UCSD-AML1 (cell line): ENCODE results near the gene UQCC2.

Experiments
- DNase-seq: peaks from one replicate; lab custom pipeline; 2025; ENCODE audit not compliant: unreplicated experiment; lab: John Stamatoyannopoulos, UW

The UQCC2 gene

GRCh38 chr6:33744001-33744848 is 32.7 kb upstream of the UQCC2 start:
- peak; percentile 71 for DNase-seq

GRCh38 chr6:33742837-33743236 is 31.3 kb upstream of the UQCC2 start:
- DNase-seq = no peak

- no peak for DNase-seq
Observed at GRCh38 chr6:33742092-33742491, 30.6 kb upstream of the UQCC2 start.

GRCh38 chr6:33740794-33741193 is 29.3 kb upstream of the UQCC2 start:
- no peak for DNase-seq

- no peak for DNase-seq
Observed at GRCh38 chr6:33740204-33740608, 28.7 kb upstream of the UQCC2 start.

GRCh38 chr6:33739571-33739970 is 28.1 kb upstream of the UQCC2 start:
- no peak for DNase-seq

- no peak for DNase-seq
Observed at GRCh38 chr6:33738879-33739278, 27.4 kb upstream of the UQCC2 start.

- no peak for DNase-seq
Observed at GRCh38 chr6:33738153-33738552, 26.7 kb upstream of the UQCC2 start.

- DNase-seq = no peak
Observed at GRCh38 chr6:33737267-33738026, 25.9 kb upstream of the UQCC2 start.

- no peak for DNase-seq
Observed at GRCh38 chr6:33735216-33735615, 23.7 kb upstream of the UQCC2 start.

- no peak for DNase-seq
Observed at GRCh38 chr6:33733709-33734007, 22.2 kb upstream of the UQCC2 start.

- no peak for DNase-seq
Observed at GRCh38 chr6:33732817-33733708, 21.6 kb upstream of the UQCC2 start.

GRCh38 chr6:33732385-33732784 is 20.9 kb upstream of the UQCC2 start:
- DNase-seq = no peak

GRCh38 chr6:33731751-33732282 is 20.3 kb upstream of the UQCC2 start:
- no peak for DNase-seq

- DNase-seq = no peak
Observed at GRCh38 chr6:33731035-33731434, 19.5 kb upstream of the UQCC2 start.

- DNase-seq = no peak
Observed at GRCh38 chr6:33730611-33731010, 19.1 kb upstream of the UQCC2 start.

GRCh38 chr6:33729059-33729458 is 17.6 kb upstream of the UQCC2 start:
- DNase-seq = no peak

GRCh38 chr6:33728438-33728837 is 16.9 kb upstream of the UQCC2 start:
- DNase-seq = no peak

- DNase-seq = no peak
Observed at GRCh38 chr6:33727932-33728331, 16.4 kb upstream of the UQCC2 start.

- no peak for DNase-seq
Observed at GRCh38 chr6:33727126-33727525, 15.6 kb upstream of the UQCC2 start.

GRCh38 chr6:33726696-33727095 is 15.2 kb upstream of the UQCC2 start:
- no peak for DNase-seq
